ENCODE results near the gene AUTS2. TPM values are rescaled to one million over a fixed set of nuclear protein-coding genes. Genes with fewer than 3 reads are reported as not detected.

Gene AUTS2
- total and polyA plus RNA-seq, 4 donors = 4.9 to 24.4 (median 7.0) TPM

GRCh38 chr7:69617364-69617763 lies 19.1 kb downstream of the AUTS2 start (continued):
- no peak for TF ChIP-seq CTCF (IDR thresholded peaks at IDR 0.05; ENCODE audit: low read depth, low read length, missing input control)
- no peak for TF ChIP-seq TAF1 (conservative IDR thresholded peaks at IDR 0.05)
- no peak for TF ChIP-seq RAD21 (IDR thresholded peaks at IDR 0.05)

GRCh38 chr7:69619054-69619453 lies 20.8 kb downstream of the AUTS2 start:
- H3K9ac ChIP-seq (ENCODE audit: low read depth in 1 of 2, low read length in 2 of 2) = no peak overlapping the region
- H3K9me3 ChIP-seq (ENCODE audit: control insufficient read depth in 4 of 4, low read length in 3 of 4) = no peaks in the 10 kb centered on the region
- H3K27ac ChIP-seq (ENCODE audit: low read depth in 1 of 2, low read length in 2 of 2) = no peak overlapping the region
- no peak for TF ChIP-seq RXRA (IDR thresholded peaks at IDR 0.05)
- TF ChIP-seq HNF4A (conservative IDR thresholded peaks at IDR 0.05) = no peak
- no peak for TF ChIP-seq FOXA1 (IDR thresholded peaks at IDR 0.05)
- TF ChIP-seq FOXA2 (IDR thresholded peaks at IDR 0.05) = no peak
- no peak for TF ChIP-seq HNF4G (IDR thresholded peaks at IDR 0.05)
- no peak for TF ChIP-seq CTCF (IDR thresholded peaks at IDR 0.05; ENCODE audit: low read depth, low read length, missing input control)
- TF ChIP-seq EGR1 (IDR thresholded peaks at IDR 0.05; ENCODE audit: low read depth in 2 of 2) = no peak
- TF ChIP-seq NR2F2 (IDR thresholded peaks at IDR 0.05) = no peak
- no peak for TF ChIP-seq SP1 (IDR thresholded peaks at IDR 0.05)
- no peak for TF ChIP-seq REST (IDR thresholded peaks at IDR 0.05)
- no peak for TF ChIP-seq YY1 (IDR thresholded peaks at IDR 0.05)
- TF ChIP-seq GABPA (IDR thresholded peaks at IDR 0.05 in 1 of 2, conservative IDR thresholded peaks at IDR 0.05 in 1 of 2) = no peak
- no peak for TF ChIP-seq JUND (IDR thresholded peaks at IDR 0.05)
- 98% methylated on average over 1 of the region's 1 CpG for WGBS
- H3K36me3 ChIP-seq (ENCODE audit: control insufficient read depth in 4 of 4, insufficient read depth in 3 of 4, low read depth in 1 of 4, low read length in 3 of 4) = no peaks in the 10 kb centered on the region
- no peak for DNase-seq (ENCODE audit: low spot score)
- peaks cover 0 to 3% (median 0%) of the 10 kb centered on the region in 4 donors for H3K4me1 ChIP-seq (ENCODE audit: control insufficient read depth in 4 of 4, insufficient read depth in 4 of 4, low read length in 3 of 4)
- no peak overlapping the region for H3K4me3 ChIP-seq (ENCODE audit: low read depth in 1 of 3, low read length in 3 of 3)
- H3K27me3 ChIP-seq (ENCODE audit: control insufficient read depth in 4 of 4, insufficient read depth in 4 of 4, low read length in 3 of 4) = peaks cover 0 to 2% (median 0%) of the 10 kb centered on the region in 4 donors
